Heart left ventricle (tissue), 16 donors: ENCODE results near the gene STARD3. TPM values are rescaled to one million over a fixed set of nuclear protein-coding genes. Genes with fewer than 3 reads are reported as not detected.

Experiments used
- ATAC-seq, 4 donors: fragments of 200-7000 bp; cut with Tn5 transposase; one replicate each; pipeline ENCODE4 v1.9.1; 2020 to 2022; ENCODE audit warnings: moderate library complexity in 4 of 4, mild to moderate bottlenecking in 3 of 4, moderate number of reproducible peaks in 1 of 4
- DNase-seq, 5 donors: peaks; one replicate each; pipeline ENCODE4 v3.0.0-alpha.2; 2020
- H3K27ac ChIP-seq, 12 donors: fragments of 200-600 bp; sonication (generic) in 4 of 12; one replicate each; pipeline versions ENCODE4 v1.5.0 to v1.8.0; 2016 to 2022; ENCODE audit warnings: mild to moderate bottlenecking in 2 of 12
- H3K27me3 ChIP-seq, 9 donors: fragments of 200-600 bp; sonication (generic) in 2 of 9; one replicate each; pipeline versions ENCODE4 v1.5.1 to v1.8.0; 2016 to 2022; ENCODE audit warnings: mild to moderate bottlenecking in 3 of 9
- H3K36me3 ChIP-seq, 9 donors: fragments of 200-600 bp; sonication (generic) in 2 of 9; one replicate each; pipeline versions ENCODE4 v1.5.0 to v1.8.0; 2018 to 2022; ENCODE audit warnings: mild to moderate bottlenecking in 2 of 9
- H3K4me1 ChIP-seq, 12 donors: fragments of 200-600 bp; sonication (generic) in 4 of 12; one replicate each; pipeline versions ENCODE4 v1.5.0 to v1.8.0; 2016 to 2022; ENCODE audit warnings: mild to moderate bottlenecking in 3 of 12
- H3K4me3 ChIP-seq, 12 donors: fragments of 200-600 bp; sonication (generic) in 4 of 12; one replicate each; pipeline versions ENCODE4 v1.5.0 to v1.8.0; 2017 to 2022; ENCODE audit warnings: mild to moderate bottlenecking in 9 of 12, moderate library complexity in 4 of 12
- H3K9me3 ChIP-seq, 12 donors: fragments of 200-600 bp; sonication (generic) in 4 of 12; one replicate each; pipeline versions ENCODE4 v1.5.0 to v1.8.0; 2016 to 2022; ENCODE audit warnings: mild to moderate bottlenecking in 1 of 12
- POLR2A ChIP-seq, 2 donors: fragments of 450-650 bp; IDR thresholded peaks; one replicate each; pipeline ENCODE4 v1.6.1; 2017; ENCODE audit warnings: antibody characterized with exemption in 2 of 2, mild to moderate bottlenecking in 2 of 2, moderate library complexity in 2 of 2
- WGBS, 4 donors: extraction: QIAGEN DNeasy Blood & Tissue Kit in 2 of 4; methylation state at CpG; one replicate each; pipeline versions ENCODE4 v1.1.5 to v1.1.7; 2013 to 2018; 5-methylcytosine and 5-hydroxymethylcytosine counted together
- intact Hi-C, 10 donors: fragments of 100-400 bp; cut with DNase I; formaldehyde crosslinking; loops; one replicate each; pipeline versions ENCODE4 v1.11.1 to v1.14.2; 2022
- polyA plus RNA-seq, 2 donors: library from polyadenylated mRNA; stranded (reverse); fragments of 200-250 nt; gene quantifications; one replicate each; pipeline ENCODE4 v1.2.3, GENCODE V29; 2013
- total RNA-seq, 9 donors: library from RNA; depleted of rRNA in 2 of 9; stranded (reverse); fragments of >200 nt in 2 of 9; fragmentation: NEBNext Ultra II Directional in 3 of 9; extraction: Animal tissue kit (Norgen Biotek cat#: 25700) in 3 of 9; gene quantifications; one replicate each; pipeline versions ENCODE4 v1.1.0 to v1.2.4, GENCODE V29; 2016 to 2023
- TF ChIP-seq, protein P1 (sequence below), 12 donors: fragments of 200-600 bp; sonication (generic) in 4 of 12; IDR thresholded peaks; one replicate each; pipeline versions ENCODE4 v1.5.0 to v1.8.0; 2018 to 2022; ENCODE audit warnings: antibody characterized with exemption in 12 of 12, mild to moderate bottlenecking in 5 of 12
- donor health status: ischemic (EF 13 %, LVEDD 7.1; RV severe dilation, severe dysfunction).
- donor health status: healthy with polysubstance abuse.
- donor health status: DM: no; HTN: yes; CAD: no.
- donor health status: DM: no; HTN: no; CAD: no.
- donor health status: ischemic (EF 25% LVEDD 6.9; RV normal size, moderate dysfunction).
- donor health status: ischemic (EF 25% LVEDD 5.7; RV mildly dilated, moderate dysfunction).
- donor health status: healthy.
- donor health status: DM: yes; HTN: yes; CAD: no.
- donor health status: ischemic (EF 35%, LVEDD 5.7; RV mildly dilated, moderate dysfunction).
- donor health status: nonischemic (EF 11% LVEDD 7.7; RV severe dilation, severe dysfunction).
- donor health status: DM: yes; HTN: yes; CAD: no.
- donor health status: PGD.
- donor health status: ischemic (EF 29% LVEDD 5.4; RV normal size, mild dysfunction).
- donor health status: nonischemic (EF 23%, LVEDD 6.1; RV moderate dilation, normal function).

STARD3 gene
- total and polyA plus RNA-seq, 11 donors: 14.1 to 57.2 (median 24.2) TPM

DNA sequence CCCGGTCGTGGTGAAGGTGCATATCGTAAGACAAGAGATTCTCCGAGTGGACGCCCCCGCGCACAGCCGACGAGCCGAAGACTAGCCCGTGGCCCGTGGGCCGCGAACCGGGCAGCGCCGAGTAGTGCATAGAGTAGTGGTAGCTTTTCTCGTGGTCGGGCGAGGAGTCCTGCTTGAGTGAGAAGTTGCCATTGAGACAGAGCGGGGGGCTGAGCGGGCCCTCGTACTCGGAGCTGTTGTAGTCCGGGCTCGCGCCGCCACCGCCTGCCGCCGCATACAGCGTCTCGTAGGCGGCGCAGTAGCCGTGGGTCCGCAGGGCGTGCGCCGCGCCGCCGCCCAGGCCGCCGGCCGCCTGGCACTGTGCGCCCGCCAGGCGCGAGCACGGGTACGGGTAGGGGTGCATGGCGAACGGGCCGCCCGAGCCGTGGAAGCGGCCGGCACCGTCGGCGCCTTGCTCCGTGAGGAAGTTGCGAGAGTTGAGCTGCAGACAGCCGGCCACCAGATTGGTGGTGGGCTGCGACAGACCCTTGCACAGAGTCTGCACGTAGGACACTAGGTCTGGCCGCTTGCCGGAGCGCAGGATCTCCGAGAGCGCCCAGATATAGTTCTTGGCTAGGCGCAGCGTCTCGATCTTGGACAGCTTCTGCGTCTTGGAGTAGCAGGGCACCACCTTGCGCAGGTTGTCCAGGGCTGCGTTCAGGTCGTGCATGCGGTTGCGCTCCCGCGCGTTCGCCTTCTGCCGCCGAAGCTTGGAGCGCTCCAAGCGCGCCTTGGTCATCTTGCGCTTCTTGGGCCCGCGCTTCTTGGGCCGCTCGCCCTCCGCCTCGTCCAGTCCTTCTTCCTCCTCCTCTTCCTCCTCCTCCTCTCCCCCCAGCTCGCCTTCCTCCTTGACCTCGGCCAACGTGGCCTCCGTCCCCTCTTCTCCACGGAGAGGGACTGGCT lies 31.2 kb upstream of the STARD3 start:
- Histone ChIP-seq H3K27ac (no peak overlapping the region), H3K4me3 (peak overlapping the region in 9 of 12 donors; percentile 5 to 31 (median 23)), H3K36me3 (no peaks in the 10 kb centered on the region), H3K27me3 (peaks cover 70 to 95% (median 87%) of the 10 kb centered on the region in 9 donors), H3K9me3 (no peaks in the 10 kb centered on the region), H3K4me1 (peaks cover 4 to 43% (median 25%) of the 10 kb centered on the region in 12 donors)
- DNase-seq (no peak), ATAC-seq (peak in 2 of 4 donors; percentile 37 to 55)
- intact Hi-C loops: no loop called here
- TF ChIP-seq, protein P1, sequence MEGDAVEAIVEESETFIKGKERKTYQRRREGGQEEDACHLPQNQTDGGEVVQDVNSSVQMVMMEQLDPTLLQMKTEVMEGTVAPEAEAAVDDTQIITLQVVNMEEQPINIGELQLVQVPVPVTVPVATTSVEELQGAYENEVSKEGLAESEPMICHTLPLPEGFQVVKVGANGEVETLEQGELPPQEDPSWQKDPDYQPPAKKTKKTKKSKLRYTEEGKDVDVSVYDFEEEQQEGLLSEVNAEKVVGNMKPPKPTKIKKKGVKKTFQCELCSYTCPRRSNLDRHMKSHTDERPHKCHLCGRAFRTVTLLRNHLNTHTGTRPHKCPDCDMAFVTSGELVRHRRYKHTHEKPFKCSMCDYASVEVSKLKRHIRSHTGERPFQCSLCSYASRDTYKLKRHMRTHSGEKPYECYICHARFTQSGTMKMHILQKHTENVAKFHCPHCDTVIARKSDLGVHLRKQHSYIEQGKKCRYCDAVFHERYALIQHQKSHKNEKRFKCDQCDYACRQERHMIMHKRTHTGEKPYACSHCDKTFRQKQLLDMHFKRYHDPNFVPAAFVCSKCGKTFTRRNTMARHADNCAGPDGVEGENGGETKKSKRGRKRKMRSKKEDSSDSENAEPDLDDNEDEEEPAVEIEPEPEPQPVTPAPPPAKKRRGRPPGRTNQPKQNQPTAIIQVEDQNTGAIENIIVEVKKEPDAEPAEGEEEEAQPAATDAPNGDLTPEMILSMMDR (IDR thresholded peaks at IDR 0.05): no peak
- no peak for TF ChIP-seq POLR2A (IDR thresholded peaks at IDR 0.05)
- 1 to 2% (median 2%) methylated on average over 55 to 102 of the region's 102 CpGs for WGBS, 4 donors

DNA sequence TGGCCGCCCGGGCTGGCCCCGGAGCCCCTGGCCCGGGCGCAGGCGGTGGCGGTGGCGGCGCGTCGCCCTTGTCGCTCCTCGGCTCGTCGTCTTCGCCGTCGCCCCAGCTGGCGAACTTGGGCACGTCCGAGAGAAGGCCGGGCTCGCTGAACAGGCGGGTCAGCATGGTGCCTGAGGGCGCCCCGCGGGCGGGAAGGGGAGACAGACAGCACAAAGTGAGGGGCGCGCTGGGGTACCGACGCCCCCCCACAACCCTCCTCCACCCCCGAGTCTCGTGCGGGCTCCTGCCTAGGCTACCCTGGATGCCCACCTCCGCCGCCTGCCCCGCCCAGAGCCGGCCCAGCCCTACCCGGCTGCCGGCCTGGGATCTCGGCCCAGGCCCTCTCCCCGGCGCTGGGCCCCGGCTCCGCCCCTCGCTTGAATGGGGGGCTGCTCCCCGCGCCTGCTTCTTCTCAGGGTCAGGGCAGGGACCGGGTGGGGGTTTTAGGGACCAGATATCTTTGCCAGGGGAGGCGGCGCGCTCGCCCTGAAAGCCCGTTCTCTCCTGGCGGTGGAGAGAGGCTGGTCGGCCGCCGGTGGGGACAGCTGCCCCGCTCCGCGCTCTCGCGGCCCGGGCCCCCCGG lies 30.4 kb upstream of the STARD3 start:
- no peak for DNase-seq
- no peak for ATAC-seq

DNA sequence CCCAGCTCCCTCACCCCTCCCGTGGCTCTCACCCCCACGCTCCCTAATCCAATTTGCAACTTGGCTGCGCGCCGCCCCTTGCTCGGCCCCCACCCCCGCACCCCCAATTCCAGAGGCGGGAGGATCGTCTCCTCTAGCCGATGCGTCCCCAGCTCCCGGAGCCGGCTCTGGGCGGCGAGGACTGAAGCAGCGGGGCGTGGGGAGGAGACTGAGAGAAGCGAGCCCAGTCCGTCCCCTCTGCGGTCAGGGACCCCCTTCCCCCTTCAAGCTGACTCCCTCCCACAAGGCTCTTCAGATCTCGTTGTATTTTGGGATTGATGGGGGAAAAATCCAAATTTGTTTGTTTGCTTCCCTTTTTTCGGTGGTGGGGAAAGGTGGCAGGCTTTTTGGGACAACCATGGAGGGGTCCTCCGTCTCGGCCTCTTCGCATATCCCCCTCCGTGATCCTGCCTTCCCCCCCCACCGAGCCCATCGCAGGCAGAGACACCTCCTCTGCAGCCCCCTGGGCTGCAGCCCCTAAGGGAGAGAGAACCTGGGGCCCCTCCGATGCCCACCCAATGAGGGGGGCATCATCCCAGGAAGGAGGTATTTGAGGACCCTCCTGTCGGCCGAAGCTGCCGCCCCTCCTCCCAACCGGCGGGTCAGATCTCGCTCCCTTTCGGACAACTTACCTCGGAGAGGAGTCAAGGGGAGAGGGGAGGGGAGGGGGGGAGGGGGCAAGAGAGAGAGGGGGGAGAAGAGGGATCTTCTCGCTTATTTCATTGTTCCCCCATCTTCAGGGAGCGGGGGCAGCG lies 29.7 kb upstream of the STARD3 start:
- no peak for TF ChIP-seq POLR2A (IDR thresholded peaks at IDR 0.05)
- TF ChIP-seq, protein P1 (IDR thresholded peaks at IDR 0.05): no peak
- no peak overlapping the region for H3K27ac ChIP-seq
- H3K4me1 ChIP-seq: peaks cover 4 to 43% (median 25%) of the 10 kb centered on the region in 12 donors
- ATAC-seq: no peak
- intact Hi-C loops: no loop called here
- WGBS, 4 donors: 2 to 3% (median 2%) methylated on average over 8 to 40 of the region's 40 CpGs
- peak overlapping the region in 8 of 12 donors; percentile 7 to 28 (median 22) for H3K4me3 ChIP-seq
- H3K27me3 ChIP-seq: peaks cover 55 to 85% (median 72%) of the 10 kb centered on the region in 9 donors
- H3K36me3 ChIP-seq: no peaks in the 10 kb centered on the region
- no peak for DNase-seq
- H3K9me3 ChIP-seq: no peaks in the 10 kb centered on the region

More for the DNA sequence above, 30.4 kb upstream of the STARD3 start:
- H3K36me3 ChIP-seq: no peaks in the 10 kb centered on the region
- no peak for TF ChIP-seq POLR2A (IDR thresholded peaks at IDR 0.05)
- TF ChIP-seq, protein P1 (IDR thresholded peaks at IDR 0.05): no peak
- H3K27me3 ChIP-seq: peaks cover 62 to 89% (median 79%) of the 10 kb centered on the region in 9 donors
- intact Hi-C loops: no loop called here
- peak overlapping the region in 10 of 12 donors; percentile 7 to 31 (median 22) for H3K4me3 ChIP-seq
- H3K9me3 ChIP-seq: no peaks in the 10 kb centered on the region
- peaks cover 4 to 43% (median 25%) of the 10 kb centered on the region in 12 donors for H3K4me1 ChIP-seq
- H3K27ac ChIP-seq: no peak overlapping the region
- WGBS, 4 donors: 0 to 2% (median 1%) methylated on average over 32 to 66 of the region's 66 CpGs
